NCI-H2029 treated with DMSO at 0.1 percent for 48 hours (cell line): ENCODE measurements around the gene TIMELESS.
"Not testable (repeated sequence)": the region's sequence is repeated elsewhere in the genome, so short reads cannot be mapped to it uniquely, and the experiment has no call there.

ENCODE experiments used
- DNase-seq: peaks from one replicate; lab custom pipeline; 2025; lab: John Stamatoyannopoulos, UW

Gene TIMELESS

GRCh38 chr12:56408799-56409417, 40.3 kb downstream of the TIMELESS start:
- no peak for DNase-seq

- DNase-seq = not testable (repeated sequence)
Measured at GRCh38 chr12:56404227-56404626, 45.0 kb downstream of the TIMELESS start.

- not testable (repeated sequence) for DNase-seq
Measured at GRCh38 chr12:56401612-56402011, 47.6 kb downstream of the TIMELESS start.

- not testable (repeated sequence) for DNase-seq
Measured at GRCh38 chr12:56401125-56401524, 48.1 kb downstream of the TIMELESS start.

GRCh38 chr12:56399466-56399865, 49.8 kb downstream of the TIMELESS start:
- not testable (repeated sequence) for DNase-seq

- no peak for DNase-seq
Measured at GRCh38 chr12:56398324-56398723, 50.9 kb downstream of the TIMELESS start.

GRCh38 chr12:56392331-56392730, 56.9 kb downstream of the TIMELESS start:
- DNase-seq = no peak

- no peak for DNase-seq
Measured at GRCh38 chr12:56391721-56392120, 57.5 kb downstream of the TIMELESS start.

- DNase-seq = no peak
Measured at GRCh38 chr12:56389412-56389811, 59.8 kb downstream of the TIMELESS start.

- DNase-seq = no peak
Measured at GRCh38 chr12:56387152-56387736, 62.0 kb downstream of the TIMELESS start.

- no peak for DNase-seq
Measured at GRCh38 chr12:56385873-56386272, 63.4 kb downstream of the TIMELESS start.

- DNase-seq = no peak
Measured at GRCh38 chr12:56382611-56383010, 66.6 kb downstream of the TIMELESS start.

- no peak for DNase-seq
Measured at GRCh38 chr12:56377989-56378316, 71.3 kb downstream of the TIMELESS start.

- no peak for DNase-seq
Measured at GRCh38 chr12:56377310-56377988, 71.8 kb downstream of the TIMELESS start.

- DNase-seq = no peak
Measured at GRCh38 chr12:56375598-56376434, 73.4 kb downstream of the TIMELESS start.

GRCh38 chr12:56374726-56375597, 74.3 kb downstream of the TIMELESS start:
- no peak for DNase-seq

- no peak for DNase-seq
Measured at GRCh38 chr12:56373515-56373914, 75.7 kb downstream of the TIMELESS start.

- DNase-seq = no peak
Measured at GRCh38 chr12:56366948-56367347, 82.3 kb downstream of the TIMELESS start.
